NCI-H146 treated with DMSO at 0.1 percent for 48 hours (cell line): ENCODE measurements around the gene TPGS2.
"Not testable (repeated sequence)": the region's sequence is repeated elsewhere in the genome, so short reads cannot be mapped to it uniquely, and the experiment has no call there.

ENCODE experiments used
- DNase-seq: peaks from one replicate; lab custom pipeline; 2025; ENCODE audit not compliant: unreplicated experiment; lab: John Stamatoyannopoulos, UW

Gene TPGS2, protein sequence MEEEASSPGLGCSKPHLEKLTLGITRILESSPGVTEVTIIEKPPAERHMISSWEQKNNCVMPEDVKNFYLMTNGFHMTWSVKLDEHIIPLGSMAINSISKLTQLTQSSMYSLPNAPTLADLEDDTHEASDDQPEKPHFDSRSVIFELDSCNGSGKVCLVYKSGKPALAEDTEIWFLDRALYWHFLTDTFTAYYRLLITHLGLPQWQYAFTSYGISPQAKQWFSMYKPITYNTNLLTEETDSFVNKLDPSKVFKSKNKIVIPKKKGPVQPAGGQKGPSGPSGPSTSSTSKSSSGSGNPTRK

GRCh38 chr18:36828630-36829361 is at the start of gene TPGS2, which contains the start of gene KIAA1328:
Gene TPGS2 (minus strand): TSS chr18:36829002. CDS start chr18:36828767, 235 bp downstream.
Gene KIAA1328 (plus strand): TSS chr18:36829127. CDS start chr18:36829139, 12 bp downstream.
- peak; percentile 97 for DNase-seq

DNA sequence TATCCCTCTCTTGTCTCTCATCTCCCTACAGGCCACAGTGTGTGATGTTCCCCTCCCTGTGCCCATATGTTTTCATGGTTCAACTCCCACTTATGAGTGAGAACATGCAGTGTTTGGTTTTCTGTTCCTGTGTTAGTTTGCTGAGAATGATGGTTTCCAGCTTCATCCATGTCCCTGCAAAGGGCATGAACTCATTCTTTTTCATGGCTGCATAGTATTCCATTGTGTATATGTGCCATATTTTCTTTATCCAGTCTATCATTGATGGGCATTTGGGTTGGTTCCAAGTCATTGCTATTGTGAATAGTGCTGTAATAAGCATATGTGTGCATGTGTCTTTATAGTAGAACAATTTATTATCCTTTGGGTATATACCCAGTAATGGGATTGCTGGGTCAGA is 45.0 kb upstream of the TPGS2 start:
- not testable (repeated sequence) for DNase-seq

- no peak for DNase-seq
These were observed 43.5 kb upstream of the TPGS2 start for GRCh38 chr18:36872329-36872728.

- no peak for DNase-seq
These were observed 43.0 kb upstream of the TPGS2 start for GRCh38 chr18:36871801-36872200.

DNA sequence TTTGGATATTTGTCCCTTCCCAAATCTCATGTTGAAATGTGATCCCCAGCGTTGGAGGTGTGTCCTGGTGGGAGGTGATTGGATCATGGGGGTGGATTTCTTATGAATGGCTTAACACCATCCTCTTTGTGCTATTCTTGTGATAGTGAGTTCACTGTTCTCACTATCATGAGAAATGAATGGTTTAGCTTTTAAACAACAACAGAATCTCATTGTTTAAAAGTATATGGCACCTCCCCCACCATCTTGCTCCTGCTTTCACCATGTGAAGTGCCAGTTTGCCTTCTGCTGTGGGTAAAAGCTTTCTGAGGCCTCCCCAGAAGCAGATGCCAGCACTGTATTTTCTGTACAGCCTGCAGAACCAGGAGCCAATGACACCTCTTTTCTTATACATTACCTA is 38.3 kb upstream of the TPGS2 start:
- no peak for DNase-seq

DNA sequence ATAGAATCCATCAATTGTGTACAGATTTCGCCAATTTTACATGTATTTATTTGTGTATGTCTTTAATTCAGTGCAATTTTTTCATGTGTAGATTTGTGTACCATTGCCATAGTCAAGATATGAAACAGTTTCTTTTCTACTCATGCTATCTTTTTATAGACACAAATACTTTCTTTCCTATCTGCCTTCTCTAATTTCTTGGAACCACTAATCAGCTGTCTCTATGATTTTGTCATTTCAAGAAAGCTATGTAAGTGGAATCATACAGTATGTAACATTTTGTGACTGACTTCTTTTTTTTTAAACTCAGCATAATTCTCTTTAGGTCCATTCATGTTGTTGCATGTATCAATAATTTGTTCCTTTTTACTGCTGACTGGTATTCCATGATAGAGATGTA is 33.4 kb upstream of the TPGS2 start:
- no peak for DNase-seq

- DNase-seq, result no peak
These were observed 28.0 kb upstream of the TPGS2 start for GRCh38 chr18:36856815-36857214.

- no peak for DNase-seq
These were observed 22.4 kb upstream of the TPGS2 start for GRCh38 chr18:36851202-36851590.

DNA sequence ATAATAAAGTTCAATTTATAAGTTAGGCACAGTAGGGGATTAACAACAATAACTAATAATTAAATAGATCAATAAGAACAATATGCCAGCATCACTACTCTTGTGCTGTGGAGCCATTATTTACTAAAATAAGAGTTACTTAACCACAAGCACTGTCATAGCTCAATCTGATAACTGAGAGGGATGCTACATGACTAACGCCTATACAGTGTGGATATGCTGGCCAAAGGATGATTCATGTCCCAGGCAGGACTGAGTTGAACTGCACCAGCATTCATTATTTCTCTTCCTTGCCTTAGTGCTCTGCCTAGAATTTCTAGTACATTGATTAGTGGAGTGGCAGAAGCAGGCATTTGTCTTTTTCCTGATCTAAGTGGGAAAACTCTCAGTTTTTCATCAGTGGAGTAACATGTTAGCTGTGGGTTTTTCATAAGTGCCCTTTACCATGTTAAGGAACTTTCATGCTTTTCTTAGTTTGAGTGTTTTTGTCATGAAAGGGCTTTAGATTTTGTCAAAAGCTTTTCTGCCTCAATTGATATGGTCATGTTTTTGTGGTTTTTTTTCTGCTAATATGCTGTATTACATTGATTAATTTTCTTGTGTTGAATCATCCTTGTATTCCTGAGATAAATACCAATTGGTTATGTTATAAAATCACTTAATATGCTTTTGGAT is 21.9 kb upstream of the TPGS2 start:
- no peak for DNase-seq

- no peak for DNase-seq
These were observed 20.6 kb upstream of the TPGS2 start for GRCh38 chr18:36849288-36850006.

- DNase-seq, result no peak
These were observed 19.8 kb upstream of the TPGS2 start for GRCh38 chr18:36848609-36849008.

DNA sequence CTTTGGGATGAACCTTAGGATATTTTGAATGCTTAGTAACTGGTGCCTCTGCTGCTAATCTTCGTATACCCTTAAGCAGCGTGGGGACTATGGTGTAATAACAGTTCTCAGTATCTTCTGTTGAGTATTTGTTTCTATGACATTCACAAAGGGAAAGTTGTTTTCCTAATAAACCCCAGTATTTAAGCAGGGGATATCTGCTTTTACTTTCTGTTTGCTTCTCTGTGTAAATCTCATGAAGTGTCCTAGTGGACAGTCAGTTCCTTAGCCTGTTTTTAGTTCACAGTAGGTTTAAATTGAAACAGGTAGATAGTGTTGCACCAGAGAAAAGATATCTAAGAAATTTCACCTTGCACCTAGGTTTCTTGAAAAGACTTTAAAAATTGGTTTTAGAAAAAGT is 15.0 kb upstream of the TPGS2 start:
- DNase-seq, result no peak

GRCh38 chr18:36843199-36843598 is 14.4 kb upstream of the TPGS2 start:
- DNase-seq, result no peak

DNA sequence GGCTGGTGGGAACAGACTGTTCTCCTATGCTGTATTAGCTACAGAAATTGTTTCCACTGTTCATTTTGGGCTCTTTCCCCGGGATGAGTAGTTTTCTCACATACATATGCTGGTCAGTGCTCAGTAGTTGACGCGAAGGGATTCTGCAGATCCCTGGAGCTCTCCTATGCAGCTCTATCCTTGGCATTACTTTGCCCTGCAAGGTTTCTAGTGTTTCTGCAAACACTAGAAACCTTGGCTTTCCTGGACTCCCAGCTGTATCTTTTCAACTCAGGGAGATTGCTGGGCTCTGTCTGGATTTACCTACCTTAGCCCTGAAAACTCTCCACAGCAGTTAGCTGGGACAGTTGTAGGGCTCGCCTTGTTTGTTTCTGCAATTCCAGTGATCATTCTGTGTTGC is 11.0 kb upstream of the TPGS2 start:
- no peak for DNase-seq

- DNase-seq, result no peak
These were observed 7.1 kb upstream of the TPGS2 start for GRCh38 chr18:36835927-36836326.

DNA sequence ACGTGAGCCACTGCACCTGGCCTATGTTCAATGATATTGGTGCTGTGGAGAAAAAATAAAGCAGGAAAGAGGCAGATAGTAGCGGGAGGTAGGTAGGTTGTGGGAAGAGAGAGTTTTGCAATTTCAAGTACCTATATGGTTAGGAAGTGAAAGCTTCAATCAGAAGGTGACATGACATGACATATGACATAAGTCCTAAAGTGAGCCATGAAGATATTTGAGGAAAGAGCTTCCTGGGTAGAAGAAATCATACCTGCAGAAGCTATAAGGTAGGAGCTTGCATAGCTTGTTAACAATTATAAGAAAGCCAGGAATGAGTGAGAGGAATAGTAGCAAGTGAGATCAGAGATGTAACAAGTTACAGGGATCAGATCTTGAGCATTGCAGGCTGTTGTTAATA is 4.3 kb upstream of the TPGS2 start:
- DNase-seq, result no peak

DNA sequence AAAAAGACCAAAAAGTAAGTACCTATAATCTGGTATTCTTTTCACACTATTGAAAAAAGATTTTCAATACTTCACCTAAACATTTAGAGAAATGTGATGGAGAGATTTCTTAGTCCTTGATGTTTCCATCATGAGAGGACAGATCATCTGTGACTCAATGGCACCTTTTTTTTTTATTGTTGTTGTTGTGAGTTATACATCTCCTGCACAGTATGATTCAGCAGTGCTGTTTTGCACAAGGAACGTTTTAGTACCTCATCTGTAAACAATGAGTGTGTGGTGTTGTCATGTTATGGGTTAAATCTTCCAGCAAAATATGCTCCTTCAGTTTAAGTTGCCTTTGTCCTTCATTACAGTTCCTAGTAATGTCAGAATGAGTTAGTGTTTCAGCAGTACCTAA is 2.3 kb upstream of the TPGS2 start:
- DNase-seq, result no peak

- peak; percentile 43 for DNase-seq
These were observed 1.3 kb upstream of the TPGS2 start for GRCh38 chr18:36830158-36830495.

- DNase-seq, result peak; percentile 44
These were observed 758 bp upstream of the TPGS2 start for GRCh38 chr18:36829362-36830157.

DNA sequence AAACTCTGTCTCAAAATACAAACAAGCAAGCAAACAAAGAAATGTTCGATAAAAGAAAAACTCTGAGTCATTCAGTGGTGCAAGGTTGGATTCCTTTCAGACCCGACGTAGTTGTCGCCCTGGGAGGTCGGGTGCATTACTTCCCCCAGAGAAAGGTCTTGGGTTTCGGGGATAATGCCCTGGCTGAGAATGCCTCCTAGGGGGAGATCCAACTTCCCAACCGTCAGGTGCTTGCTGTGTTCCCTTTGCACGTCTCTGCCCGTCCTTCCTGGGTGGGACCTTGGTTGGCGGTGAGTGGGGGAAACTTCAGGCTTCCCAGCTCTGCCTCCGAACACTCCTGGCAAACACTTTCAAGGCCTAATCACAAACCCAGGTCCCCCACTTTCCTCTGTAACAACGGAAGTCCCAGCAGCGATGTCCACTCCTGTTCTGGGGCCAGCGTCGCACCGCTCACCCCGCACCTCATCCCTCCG is 609 bp downstream of the TPGS2 start:
- no peak for DNase-seq

GRCh38 chr18:36826556-36826955 is 2.2 kb downstream of the TPGS2 start:
- no peak for DNase-seq
